ENCODE data around the gene DEGS1. TPM values are rescaled to one million over a fixed set of nuclear protein-coding genes. Genes with fewer than 3 reads are reported as not detected.
A peak's percentile ranks its signal among the peaks of the same experiment; 100 is the strongest.

The DEGS1 gene
- total and polyA plus RNA-seq, 2 experiments from 2014 or later: 88.7 to 107 TPM

DNA sequence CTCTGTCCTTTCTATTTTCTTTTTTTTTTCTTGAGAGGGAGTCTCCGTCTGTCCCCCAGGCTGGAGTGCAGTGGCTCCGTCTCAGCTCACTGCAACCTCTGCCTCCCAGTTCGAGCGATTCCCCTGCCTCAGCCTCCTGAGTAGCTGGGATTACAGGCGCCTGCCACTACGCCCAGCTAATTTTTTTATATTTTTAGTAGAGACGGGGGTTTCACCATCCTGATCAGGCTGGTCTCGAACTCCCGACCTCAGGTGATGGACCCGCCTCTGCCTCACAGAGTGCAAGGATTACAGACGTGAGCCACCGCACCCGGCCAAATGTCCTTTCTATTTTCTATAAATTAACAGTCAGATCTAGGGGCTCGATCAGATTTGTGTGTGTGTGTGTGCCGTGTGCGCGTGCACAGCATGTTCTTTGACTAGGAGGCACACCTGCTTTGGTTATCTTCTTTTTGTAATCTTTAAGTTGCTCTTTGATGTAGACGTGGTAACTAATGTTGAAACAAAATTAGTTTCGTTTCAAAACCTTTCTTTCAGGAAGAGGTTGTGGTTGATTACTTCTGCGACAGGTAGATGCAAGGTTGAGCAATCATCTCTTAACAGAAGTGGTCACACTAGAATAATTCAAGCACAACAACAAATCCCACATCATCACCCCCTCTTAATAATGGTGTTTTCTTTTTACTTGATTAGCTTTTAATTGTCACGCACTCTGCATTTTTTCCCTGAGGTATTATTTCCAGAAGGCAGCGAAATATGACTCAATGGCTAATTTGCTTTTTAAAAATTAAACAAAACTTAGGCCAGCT is 779 bp upstream of the DEGS1 start:
- H3K36me3 ChIP-seq (replicated peaks; ENCODE audit: insufficient read depth, low read depth): no peaks in the 10 kb centered on the region
- peak overlapping the region; percentile 98 for H3K27ac ChIP-seq
- H3K27me3 ChIP-seq: no peaks in the 10 kb centered on the region
- H3K9me3 ChIP-seq (ENCODE audit: low read depth): no peaks in the 10 kb centered on the region
- TF ChIP-seq EZH2phosphoT487 (IDR thresholded peaks at IDR 0.05; ENCODE audit: low read depth, severe bottlenecking, unreplicated experiment): no peak
- TF ChIP-seq, protein P1, sequence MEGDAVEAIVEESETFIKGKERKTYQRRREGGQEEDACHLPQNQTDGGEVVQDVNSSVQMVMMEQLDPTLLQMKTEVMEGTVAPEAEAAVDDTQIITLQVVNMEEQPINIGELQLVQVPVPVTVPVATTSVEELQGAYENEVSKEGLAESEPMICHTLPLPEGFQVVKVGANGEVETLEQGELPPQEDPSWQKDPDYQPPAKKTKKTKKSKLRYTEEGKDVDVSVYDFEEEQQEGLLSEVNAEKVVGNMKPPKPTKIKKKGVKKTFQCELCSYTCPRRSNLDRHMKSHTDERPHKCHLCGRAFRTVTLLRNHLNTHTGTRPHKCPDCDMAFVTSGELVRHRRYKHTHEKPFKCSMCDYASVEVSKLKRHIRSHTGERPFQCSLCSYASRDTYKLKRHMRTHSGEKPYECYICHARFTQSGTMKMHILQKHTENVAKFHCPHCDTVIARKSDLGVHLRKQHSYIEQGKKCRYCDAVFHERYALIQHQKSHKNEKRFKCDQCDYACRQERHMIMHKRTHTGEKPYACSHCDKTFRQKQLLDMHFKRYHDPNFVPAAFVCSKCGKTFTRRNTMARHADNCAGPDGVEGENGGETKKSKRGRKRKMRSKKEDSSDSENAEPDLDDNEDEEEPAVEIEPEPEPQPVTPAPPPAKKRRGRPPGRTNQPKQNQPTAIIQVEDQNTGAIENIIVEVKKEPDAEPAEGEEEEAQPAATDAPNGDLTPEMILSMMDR (IDR thresholded peaks at IDR 0.05; ENCODE audit: poor library complexity): no peak
- no peak for TF ChIP-seq EZH2 (IDR thresholded peaks at IDR 0.05; ENCODE audit: borderline replicate concordance)
- 80% methylated on average over 22 of the region's 22 CpGs for WGBS (ENCODE audit: low lambda C conversion rate, missing lambda C conversion rate)
- no peak for DNase-seq (ENCODE audit: low spot score)
- H4K20me1 ChIP-seq (ENCODE audit: insufficient read depth, poor library complexity, severe bottlenecking): no peaks in the 10 kb centered on the region
- H2AFZ ChIP-seq: peak overlapping the region; percentile 73
- H3K9me2 ChIP-seq (replicated peaks; ENCODE audit: insufficient read depth): no peaks in the 10 kb centered on the region
- peak overlapping the region; percentile 86 for H3K4me2 ChIP-seq
- no peaks in the 10 kb centered on the region for H3K4me1 ChIP-seq (ENCODE audit: insufficient read depth)
- peaks cover 37% of the 10 kb centered on the region for H3K79me2 ChIP-seq
- H3K4me3 ChIP-seq: peak overlapping the region; percentile 99

DNA sequence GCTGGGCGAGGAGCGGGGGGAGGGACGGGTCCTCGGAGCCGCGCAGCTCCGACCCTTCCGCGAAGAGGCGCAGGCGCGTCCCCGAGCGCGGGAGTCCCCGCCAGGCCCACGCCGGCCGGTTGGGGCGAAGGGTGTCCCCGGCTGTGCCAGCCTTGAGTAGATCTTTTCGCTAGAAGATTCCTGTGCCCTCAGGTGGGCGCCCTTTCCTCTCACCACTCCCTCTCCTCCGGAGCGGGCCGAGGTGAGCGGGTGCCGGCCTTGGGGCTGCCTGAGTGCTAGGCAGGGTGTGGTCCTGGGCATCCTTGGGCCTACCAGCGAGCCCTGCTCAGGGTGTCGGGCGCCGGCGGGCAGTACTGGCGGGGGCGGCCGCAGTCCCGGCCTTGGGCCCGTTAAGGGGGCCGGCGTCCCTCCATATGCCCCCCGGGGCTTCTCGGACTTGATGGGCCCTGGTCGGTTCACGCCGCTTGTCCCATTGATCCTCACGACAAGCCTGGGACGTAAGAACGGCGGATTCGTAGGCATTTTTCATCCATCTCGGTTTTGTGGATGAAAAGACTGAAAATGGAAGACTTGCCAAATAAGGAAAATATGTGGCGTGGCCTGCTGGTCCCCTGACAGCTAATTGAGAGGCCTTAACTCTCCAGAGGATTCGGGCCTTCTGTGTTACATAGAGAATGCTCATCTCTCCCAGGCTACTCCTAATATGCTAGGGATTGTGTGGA is 712 bp downstream of the DEGS1 start:
- H3K36me3 ChIP-seq (replicated peaks; ENCODE audit: insufficient read depth, low read depth): no peaks in the 10 kb centered on the region
- H3K79me2 ChIP-seq: peaks cover 52% of the 10 kb centered on the region
- H3K9me3 ChIP-seq (ENCODE audit: low read depth): no peaks in the 10 kb centered on the region
- H3K9me2 ChIP-seq (replicated peaks; ENCODE audit: insufficient read depth): no peaks in the 10 kb centered on the region
- H3K4me2 ChIP-seq: peak overlapping the region; percentile 86
- H3K27ac ChIP-seq: peak overlapping the region; percentile 98
- TF ChIP-seq, protein P1 (IDR thresholded peaks at IDR 0.05; ENCODE audit: poor library complexity): peak; percentile 4
- TF ChIP-seq EZH2 (IDR thresholded peaks at IDR 0.05; ENCODE audit: borderline replicate concordance) (no peak), EZH2phosphoT487 (IDR thresholded peaks at IDR 0.05; ENCODE audit: low read depth, severe bottlenecking, unreplicated experiment) (no peak)
- H3K4me3 ChIP-seq: peak overlapping the region; percentile 99
- H4K20me1 ChIP-seq (ENCODE audit: insufficient read depth, poor library complexity, severe bottlenecking): no peaks in the 10 kb centered on the region
- no peaks in the 10 kb centered on the region for H3K4me1 ChIP-seq (ENCODE audit: insufficient read depth)
- peak overlapping the region; percentile 73 for H2AFZ ChIP-seq
- DNase-seq (ENCODE audit: low spot score): peak; percentile 75
- WGBS (ENCODE audit: low lambda C conversion rate, missing lambda C conversion rate): under 1% methylated on average over 45 of the region's 53 CpGs
- no peaks in the 10 kb centered on the region for H3K27me3 ChIP-seq

DNA sequence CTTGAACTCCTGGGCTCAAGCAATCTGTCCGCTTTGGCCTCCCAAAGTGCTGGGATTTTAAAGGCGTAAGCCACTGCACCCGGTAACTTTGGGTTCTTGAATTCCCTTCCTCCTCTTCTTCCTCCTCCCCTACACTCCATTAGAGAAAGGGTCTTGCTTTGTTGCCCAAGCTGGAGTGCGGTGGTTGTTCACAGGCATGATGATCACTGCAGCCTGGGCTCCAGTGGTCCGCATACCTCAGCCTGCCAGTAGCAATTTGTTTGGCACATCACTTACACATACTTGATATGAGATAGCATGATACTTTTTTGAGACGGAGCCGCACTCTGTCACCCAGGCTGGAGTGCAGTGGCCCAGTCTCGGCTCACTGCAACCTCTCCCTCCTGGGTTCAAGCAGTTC is 2.2 kb downstream of the DEGS1 start:
- Histone ChIP-seq H3K9me2 (replicated peaks; ENCODE audit: insufficient read depth) (no peaks in the 10 kb centered on the region), H3K9me3 (ENCODE audit: low read depth) (no peaks in the 10 kb centered on the region), H3K4me2 (peak overlapping the region; percentile 86), H2AFZ (no peak overlapping the region), H3K4me3 (no peak overlapping the region), H3K27me3 (no peaks in the 10 kb centered on the region), H4K20me1 (ENCODE audit: insufficient read depth, poor library complexity, severe bottlenecking) (no peaks in the 10 kb centered on the region), H3K27ac (no peak overlapping the region), H3K79me2 (peaks cover 66% of the 10 kb centered on the region), H3K36me3 (replicated peaks; ENCODE audit: insufficient read depth, low read depth) (no peaks in the 10 kb centered on the region), H3K4me1 (ENCODE audit: insufficient read depth) (no peaks in the 10 kb centered on the region)
- no peak for DNase-seq (ENCODE audit: low spot score)
- TF ChIP-seq EZH2phosphoT487 (IDR thresholded peaks at IDR 0.05; ENCODE audit: low read depth, severe bottlenecking, unreplicated experiment) (no peak), EZH2 (IDR thresholded peaks at IDR 0.05; ENCODE audit: borderline replicate concordance) (no peak)
- TF ChIP-seq, protein P1 (IDR thresholded peaks at IDR 0.05; ENCODE audit: poor library complexity): no peak
- WGBS (ENCODE audit: low lambda C conversion rate, missing lambda C conversion rate): 96% methylated on average over 8 of the region's 8 CpGs

All from hepatocyte (in vitro differentiated cells).